Mammary epithelial cell (primary cell): ENCODE measurements around the gene TMEM176A.

ENCODE experiments used
- EZH2 ChIP-seq: IDR thresholded peaks from 2 replicates; pipeline ENCODE4 v1.6.1; 2012; ENCODE audit warnings: low read length, inconsistent platforms, borderline replicate concordance
- TF ChIP-seq, protein P1 (sequence below), 2 donors: IDR thresholded peaks in 1 of 2; conservative IDR thresholded peaks in 1 of 2; 2 replicates each; pipeline ENCODE4 v1.5.1; 2011 to 2012; ENCODE audit warnings: inconsistent platforms in 2 of 2, low read length in 2 of 2, mild to moderate bottlenecking in 2 of 2, control low read depth in 1 of 2, low read depth in 1 of 2; ENCODE audit not compliant: insufficient read depth in 1 of 2; ENCODE audit errors: extremely low read depth in 1 of 2

DNA sequence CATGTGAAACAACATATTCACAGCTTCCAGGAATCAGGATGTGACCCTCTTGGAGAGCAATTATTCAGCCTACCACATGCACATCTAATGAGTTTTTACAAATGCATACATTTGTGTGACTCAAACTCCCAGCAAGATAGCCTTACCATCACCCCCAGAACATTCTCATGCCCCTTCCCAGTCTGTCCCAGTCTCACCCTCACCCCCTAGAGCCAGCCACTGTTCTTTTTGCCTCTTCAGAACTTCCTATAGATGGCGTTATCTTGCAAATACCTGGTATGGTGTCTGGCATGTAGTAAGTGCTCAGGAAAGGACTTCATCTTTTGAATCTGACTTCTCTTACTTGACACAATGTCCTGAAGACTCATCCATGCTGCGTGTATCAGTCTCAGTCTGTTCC is 27.8 kb downstream of the TMEM176A start:
- TF ChIP-seq, protein P1, sequence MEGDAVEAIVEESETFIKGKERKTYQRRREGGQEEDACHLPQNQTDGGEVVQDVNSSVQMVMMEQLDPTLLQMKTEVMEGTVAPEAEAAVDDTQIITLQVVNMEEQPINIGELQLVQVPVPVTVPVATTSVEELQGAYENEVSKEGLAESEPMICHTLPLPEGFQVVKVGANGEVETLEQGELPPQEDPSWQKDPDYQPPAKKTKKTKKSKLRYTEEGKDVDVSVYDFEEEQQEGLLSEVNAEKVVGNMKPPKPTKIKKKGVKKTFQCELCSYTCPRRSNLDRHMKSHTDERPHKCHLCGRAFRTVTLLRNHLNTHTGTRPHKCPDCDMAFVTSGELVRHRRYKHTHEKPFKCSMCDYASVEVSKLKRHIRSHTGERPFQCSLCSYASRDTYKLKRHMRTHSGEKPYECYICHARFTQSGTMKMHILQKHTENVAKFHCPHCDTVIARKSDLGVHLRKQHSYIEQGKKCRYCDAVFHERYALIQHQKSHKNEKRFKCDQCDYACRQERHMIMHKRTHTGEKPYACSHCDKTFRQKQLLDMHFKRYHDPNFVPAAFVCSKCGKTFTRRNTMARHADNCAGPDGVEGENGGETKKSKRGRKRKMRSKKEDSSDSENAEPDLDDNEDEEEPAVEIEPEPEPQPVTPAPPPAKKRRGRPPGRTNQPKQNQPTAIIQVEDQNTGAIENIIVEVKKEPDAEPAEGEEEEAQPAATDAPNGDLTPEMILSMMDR (conservative IDR thresholded peaks at IDR 0.05 in 1 of 2, IDR thresholded peaks at IDR 0.05 in 1 of 2; ENCODE audit: extremely low read depth in 1 of 2, insufficient read depth in 1 of 2, low read depth in 1 of 2, low read length in 2 of 2): no peak
- no peak for TF ChIP-seq EZH2
